HG03442 (cell line): Measurements from ENCODE around the gene ADARB1.

Source experiments
- ATAC-seq: cut with Tn5 transposase; IDR thresholded peaks from one replicate; pipeline ENCODE4 v1.9.1; 2021; ENCODE audit warnings: mild to moderate bottlenecking, moderate library complexity; ENCODE audit not compliant: unreplicated experiment

ADARB1 gene

DNA sequence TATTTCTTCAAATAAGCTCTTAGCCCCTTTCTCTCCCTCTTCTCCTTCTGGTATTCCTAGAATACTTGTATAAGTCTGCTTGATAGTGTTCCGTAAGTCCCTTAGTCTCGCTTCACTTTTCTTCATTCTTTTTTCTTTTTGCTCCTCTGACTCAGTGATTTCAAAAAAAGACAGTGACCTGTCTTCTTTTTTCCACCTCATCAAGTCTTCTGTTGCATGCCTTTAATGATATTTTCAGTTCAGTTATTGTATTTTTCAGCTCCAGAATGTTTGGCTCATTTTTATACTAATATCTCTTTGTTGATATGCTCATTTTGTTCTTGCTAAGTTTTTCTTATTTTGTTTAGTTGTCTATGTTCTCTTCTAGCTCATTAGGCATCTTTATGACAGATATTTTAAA, 115.6 kb downstream of the ADARB1 start:
- ATAC-seq: no peak

DNA sequence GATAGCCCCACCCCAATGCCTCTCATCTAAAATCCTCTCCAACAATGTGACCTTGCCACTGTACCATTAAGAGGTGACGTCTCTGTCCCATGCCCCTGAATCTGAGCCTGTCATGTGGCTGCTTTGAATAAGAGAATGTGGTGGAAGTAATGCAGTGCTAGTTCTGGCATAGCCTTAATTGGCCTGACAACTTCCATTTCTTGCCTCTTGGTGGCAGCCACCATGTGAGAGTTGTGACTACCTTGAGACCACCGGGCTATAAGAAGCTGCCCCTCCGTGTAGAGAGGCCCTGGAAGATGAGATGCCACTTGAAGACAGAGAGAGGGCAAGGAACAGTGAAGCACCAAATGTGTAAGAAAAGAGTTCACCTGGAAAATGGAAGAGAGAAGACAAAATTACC, 118.0 kb downstream of the ADARB1 start:
- ATAC-seq: no peak

- no peak for ATAC-seq
Observed at GRCh38 chr21:45196620-45197019, 122.2 kb downstream of the ADARB1 start.

GRCh38 chr21:45199201-45199600, 124.8 kb downstream of the ADARB1 start:
- no peak for ATAC-seq

DNA sequence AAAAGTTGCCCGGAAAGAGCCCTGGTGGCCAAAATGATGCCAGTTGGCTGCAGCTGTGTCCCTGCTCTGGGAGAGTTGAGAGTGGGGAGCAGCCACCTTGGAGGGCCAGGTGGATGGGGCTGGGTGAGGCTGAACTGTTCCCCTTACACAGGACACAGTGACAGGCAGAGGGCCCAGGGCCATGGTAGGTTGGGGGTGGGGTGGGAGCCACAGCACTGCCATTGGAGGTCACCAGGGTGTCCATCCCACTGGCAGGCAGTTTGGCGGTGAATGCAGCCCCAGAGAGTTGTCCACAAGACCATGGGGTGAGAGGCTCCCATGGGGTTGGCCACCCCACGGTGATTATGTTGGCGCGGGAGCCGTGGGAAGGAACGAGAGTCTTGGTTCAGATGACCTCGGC, 125.7 kb downstream of the ADARB1 start:
- no peak for ATAC-seq

- no peak for ATAC-seq
Observed at GRCh38 chr21:45200581-45201296, 126.4 kb downstream of the ADARB1 start.

DNA sequence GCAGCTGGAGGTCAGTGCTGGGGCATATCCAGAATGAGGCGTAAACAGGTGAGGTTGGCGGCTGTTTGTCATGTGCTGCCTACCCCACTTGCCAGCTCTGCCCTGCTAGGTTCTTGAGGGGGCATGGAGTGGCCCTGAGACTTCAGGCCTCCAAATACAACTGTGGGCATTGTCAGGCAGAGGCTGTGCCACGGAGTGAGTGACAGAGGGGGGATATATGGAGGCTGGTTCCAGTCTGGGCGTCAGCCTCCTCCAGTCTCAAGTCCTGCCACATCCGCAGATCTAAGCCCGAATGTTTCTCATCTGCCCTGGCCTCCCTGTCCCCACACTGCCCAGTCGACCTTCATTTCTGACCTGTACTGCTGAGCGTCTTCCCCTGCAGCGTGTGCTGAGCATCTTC, 128.0 kb downstream of the ADARB1 start:
- no peak for ATAC-seq

GRCh38 chr21:45202889-45203288, 128.5 kb downstream of the ADARB1 start:
- ATAC-seq: no peak

DNA sequence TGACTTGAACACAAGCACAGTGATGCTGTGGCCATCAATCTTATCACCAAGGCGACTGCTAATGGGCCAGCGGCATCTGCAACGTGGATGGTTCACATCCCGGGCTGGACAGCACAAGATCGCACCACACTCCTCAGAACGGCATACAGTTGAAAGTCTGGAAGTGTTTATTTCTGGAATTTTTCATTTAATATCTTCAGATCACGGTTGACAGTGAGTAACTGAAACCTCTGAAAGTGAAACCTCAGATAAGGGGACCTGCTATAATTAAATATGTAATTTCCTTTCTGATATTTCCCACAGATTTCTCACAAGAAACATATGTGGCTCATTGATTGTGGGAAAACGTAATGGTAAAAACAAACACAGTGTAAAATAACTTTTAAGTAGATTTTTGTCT, 129.6 kb downstream of the ADARB1 start:
- no peak for ATAC-seq

- no peak for ATAC-seq
Observed at GRCh38 chr21:45204395-45204794, 130.0 kb downstream of the ADARB1 start.

DNA sequence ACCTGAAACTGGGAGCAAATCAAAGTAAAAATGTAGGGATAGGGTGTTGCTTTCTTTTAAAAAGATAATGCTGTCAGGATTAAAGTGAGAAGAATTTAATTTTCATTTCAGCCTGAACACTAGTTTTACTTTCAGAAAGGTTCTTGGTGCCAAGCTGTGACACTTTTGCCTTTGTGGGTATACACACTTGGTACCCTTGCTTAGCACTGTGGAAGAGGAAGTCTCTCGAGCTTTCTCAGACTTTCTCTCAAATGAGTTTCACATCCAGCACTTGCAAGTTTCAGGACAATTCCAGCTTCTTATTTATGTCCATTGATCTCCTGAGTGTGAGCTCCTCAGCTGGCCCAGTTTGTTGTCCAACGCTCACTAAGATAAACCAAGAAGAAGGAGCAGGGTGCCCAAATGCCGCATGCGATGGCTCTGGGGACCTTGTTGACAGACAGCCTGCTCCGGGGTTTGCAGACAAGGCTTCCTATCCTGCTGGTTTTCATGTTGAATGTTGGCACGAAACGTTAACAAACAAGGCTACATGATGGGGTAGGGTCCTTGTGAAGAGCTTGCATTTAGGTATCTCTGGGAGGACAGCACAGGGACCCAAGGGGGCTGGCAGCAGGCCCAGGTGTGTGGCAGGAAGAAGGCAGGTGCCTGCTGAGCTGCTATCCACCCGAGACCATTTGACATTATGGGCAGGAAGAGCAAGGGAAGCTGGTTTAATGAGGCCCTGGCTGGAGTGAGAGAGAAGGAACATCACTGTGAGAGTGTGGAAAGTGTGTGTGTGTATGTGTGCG, 133.7 kb downstream of the ADARB1 start:
- no peak for ATAC-seq

DNA sequence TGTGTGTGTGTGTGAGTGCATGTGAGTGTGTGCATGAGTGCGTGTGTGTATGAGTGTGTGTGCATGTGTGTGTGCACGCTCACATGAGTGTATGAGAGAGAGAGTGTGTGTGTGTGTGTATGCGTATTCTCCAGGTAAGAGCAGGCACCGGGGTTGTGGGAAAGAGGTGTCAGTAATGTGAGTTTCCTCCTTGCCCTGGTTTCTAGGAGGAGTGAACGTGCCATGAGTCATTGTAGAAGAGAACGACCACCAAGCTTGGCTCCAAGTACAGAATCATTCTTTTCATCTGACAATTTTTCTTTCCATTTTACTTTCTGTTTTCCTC, 134.2 kb downstream of the ADARB1 start:
- ATAC-seq: no peak

- no peak for ATAC-seq
Observed at GRCh38 chr21:45209046-45209445, 134.7 kb downstream of the ADARB1 start.

DNA sequence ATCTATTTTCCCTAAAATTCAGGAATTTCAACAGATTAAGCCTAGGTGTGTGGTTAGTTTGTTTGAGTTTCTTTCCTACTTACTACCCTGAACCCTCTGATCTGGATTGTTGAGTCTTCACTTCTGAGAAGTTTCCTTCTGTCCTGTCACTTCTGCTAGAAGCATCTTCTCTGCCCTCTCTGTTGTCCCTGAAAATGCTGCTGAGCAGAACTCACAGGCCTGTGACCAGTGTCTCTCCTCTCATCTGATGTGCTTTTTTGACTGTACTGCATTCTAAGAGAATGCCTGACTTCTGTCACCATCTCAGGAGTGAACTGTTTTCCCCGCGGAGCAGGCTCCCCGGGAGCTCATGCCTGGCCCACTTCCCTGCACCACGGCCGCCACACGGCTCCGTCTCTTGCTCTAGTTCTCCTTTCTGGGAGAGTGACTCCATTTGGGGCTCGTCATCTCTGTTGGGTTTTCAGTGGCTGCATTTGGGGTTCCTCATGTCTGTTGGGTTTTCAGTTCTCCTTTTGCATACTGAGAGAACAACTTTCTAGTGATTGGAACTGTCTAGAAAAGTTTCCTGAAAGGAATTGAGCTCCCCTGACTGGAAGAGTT, 135.4 kb downstream of the ADARB1 start:
- no peak for ATAC-seq

- no peak for ATAC-seq
Observed at GRCh38 chr21:45210461-45210983, 136.1 kb downstream of the ADARB1 start.

- ATAC-seq: no peak
Observed at GRCh38 chr21:45211661-45212060, 137.3 kb downstream of the ADARB1 start.

- ATAC-seq: no peak
Observed at GRCh38 chr21:45213392-45213791, 139.0 kb downstream of the ADARB1 start.

DNA sequence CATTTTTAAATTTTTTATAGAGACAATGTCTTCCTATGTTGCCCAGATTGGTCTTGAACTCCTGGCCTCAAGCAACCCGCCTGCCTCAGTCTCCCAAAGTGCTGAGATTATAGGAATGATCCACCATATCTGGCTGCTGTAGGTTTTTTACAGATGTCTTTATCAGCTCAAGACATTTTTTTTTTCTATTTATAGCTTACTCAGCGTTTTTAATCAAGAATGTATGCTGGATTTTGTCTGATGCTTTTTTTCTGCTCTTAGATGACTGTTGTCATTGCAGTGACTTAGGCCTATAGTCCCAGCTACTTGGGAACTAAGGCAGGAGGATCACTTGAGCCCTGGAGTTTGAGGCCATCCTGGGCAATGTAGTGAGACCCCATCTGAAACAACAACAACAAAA, 140.8 kb downstream of the ADARB1 start:
- ATAC-seq: no peak

DNA sequence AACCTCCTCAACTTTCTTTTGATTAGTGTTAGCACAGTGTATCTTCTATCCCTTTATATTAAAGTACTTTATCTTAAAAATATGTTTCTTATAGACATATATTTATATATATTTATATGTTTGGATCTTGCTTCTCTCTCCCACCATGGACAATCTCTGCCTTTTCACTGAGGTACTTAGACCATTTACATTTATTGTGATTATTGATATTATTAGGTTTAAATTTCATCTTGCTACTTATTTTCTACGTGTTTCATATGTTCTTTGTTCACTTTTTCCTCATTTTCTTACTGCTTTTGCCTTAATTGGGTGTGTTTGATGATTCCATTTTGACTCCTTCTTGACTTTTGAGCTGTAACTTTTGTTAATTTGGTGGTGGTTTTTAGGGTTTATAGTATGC, 142.6 kb downstream of the ADARB1 start:
- ATAC-seq: no peak

- ATAC-seq: no peak
Observed at GRCh38 chr21:45219517-45219916, 145.1 kb downstream of the ADARB1 start.

DNA sequence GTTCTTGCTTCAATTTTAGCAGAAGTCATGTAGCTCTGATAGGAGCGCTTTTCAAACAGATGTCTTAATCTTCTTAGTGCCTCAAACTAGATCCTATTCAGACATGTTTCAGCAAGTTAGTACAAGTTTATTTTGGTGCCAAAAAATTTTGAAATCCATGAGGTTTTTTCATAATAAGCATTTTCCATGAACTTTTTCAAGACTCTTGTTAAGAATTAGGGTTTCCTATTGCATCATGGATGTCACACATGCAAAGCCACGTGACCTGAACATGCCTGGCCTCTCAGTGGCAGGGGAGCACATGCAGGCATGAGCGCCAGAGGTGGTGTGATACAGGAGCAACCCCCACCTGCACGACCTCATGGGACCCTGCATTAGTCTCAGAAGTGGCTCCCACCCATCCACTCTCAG, 145.7 kb downstream of the ADARB1 start:
- ATAC-seq: no peak
